GM19023 (cell line): Measurements from ENCODE around the gene THSD1.

Experiments
- ATAC-seq: cut with Tn5 transposase; IDR thresholded peaks from one replicate; pipeline ENCODE4 v1.9.1; 2021; ENCODE audit warnings: mild to moderate bottlenecking, moderate library complexity; ENCODE audit not compliant: unreplicated experiment

Gene THSD1, protein sequence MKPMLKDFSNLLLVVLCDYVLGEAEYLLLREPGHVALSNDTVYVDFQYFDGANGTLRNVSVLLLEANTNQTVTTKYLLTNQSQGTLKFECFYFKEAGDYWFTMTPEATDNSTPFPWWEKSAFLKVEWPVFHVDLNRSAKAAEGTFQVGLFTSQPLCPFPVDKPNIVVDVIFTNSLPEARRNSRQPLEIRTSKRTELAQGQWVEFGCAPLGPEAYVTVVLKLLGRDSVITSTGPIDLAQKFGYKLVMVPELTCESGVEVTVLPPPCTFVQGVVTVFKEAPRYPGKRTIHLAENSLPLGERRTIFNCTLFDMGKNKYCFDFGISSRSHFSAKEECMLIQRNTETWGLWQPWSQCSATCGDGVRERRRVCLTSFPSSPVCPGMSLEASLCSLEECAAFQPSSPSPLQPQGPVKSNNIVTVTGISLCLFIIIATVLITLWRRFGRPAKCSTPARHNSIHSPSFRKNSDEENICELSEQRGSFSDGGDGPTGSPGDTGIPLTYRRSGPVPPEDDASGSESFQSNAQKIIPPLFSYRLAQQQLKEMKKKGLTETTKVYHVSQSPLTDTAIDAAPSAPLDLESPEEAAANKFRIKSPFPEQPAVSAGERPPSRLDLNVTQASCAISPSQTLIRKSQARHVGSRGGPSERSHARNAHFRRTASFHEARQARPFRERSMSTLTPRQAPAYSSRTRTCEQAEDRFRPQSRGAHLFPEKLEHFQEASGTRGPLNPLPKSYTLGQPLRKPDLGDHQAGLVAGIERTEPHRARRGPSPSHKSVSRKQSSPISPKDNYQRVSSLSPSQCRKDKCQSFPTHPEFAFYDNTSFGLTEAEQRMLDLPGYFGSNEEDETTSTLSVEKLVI

DNA sequence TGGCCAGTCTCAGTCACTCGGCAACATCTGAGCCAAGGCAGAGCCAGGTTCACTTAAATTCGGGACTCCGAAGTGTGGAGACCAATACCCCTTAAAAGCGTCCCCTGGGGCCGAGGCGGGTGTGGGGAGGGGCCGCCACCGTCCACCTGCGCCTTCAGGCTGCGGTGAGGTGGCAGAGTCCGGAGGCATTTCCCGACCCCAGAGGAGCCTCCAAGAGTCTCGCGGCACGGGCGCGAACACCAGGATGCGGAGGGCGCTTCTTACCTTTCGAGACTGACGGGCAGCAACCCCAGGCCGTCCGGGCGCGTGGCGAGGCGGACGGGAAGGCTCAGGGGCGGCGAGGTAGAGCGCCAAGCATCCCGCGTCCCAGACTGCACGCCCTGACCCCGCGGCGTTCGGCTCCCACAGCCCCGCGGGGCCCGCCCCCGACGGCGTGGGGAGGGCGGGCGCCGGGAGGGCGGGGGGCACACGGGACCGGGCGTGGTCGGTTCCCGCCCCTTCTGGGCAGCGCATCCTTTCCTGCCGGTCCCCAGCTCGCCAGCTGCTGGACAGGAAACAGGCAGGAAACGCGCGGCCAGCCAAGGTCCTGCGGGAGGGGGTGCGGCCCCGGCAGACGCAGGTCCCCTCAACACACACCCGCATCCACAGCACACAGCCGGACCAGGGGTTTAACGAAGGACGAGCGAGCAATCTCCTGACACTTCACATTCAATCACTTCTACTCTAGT is at the start of gene THSD1:
Gene THSD1 (minus strand): TSS at position 406 of the 728 bp plus-strand sequence. CDS start 3,572 bp downstream, outside the sequence.
- ATAC-seq, result peak; percentile 68

DNA sequence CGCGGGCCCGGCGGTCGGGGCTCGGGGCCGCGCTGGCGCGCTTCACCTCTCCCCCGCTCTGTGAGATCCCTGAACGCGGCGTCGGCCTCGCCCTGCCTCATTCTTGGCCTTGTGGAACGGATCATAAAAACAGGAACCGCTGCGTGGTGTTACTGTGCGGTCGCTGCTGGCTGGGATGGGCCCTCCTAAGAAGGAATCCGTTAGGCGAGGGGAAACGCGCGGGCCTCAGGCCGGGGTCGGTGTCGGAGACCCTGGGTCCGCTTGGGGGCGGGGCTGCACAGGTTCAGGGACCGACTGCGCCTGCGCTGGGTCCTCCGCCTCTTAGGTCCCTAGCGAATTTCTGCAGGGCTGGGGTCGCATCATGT is 49.7 kb upstream of the THSD1 start:
- ATAC-seq, result peak; percentile 40

DNA sequence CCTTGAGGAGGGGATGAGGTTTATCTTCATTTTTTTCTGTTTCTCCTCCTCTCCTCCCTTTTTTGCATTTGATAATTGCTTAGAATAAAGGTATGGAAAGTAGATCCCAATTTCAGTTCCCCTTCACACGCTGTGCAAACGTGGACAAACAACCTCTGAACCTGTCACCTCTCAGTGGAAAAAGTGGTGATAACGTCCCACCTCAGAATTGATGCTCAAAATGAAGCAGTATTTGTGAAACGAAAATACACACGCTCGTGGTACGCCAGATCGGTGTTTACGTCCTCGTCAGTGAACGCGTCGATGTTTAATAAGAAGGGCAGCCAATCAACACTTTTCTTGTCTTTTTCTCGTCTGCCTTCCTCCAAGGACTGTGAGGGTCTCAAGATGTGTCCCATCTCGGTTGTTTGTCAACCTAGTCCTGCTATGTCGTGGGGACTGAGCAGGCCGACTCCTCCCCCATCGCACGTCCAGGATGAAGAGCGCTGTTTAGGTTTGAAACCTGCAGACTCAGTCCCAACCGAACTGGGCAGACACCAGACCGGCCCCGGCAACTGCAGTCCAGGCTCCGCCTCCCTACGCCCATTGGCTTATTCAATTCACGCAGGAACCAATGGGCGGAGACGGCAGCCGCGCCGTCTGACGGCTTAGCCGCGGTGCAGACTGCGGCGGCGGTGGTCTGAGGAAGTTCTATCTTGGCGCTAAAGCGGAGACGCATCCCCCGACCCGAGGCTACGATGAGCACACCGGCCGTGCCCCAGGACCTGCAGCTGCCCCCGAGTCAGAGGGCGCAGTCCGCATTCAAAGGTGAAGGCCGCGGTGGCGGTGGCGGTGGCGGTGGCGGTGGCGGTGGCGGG is 49.1 kb upstream of the THSD1 start, which contains the start of gene CKAP2:
Gene CKAP2 (plus strand): TSS at position 659 of the 857 bp plus-strand sequence. CDS start 79 bp downstream, at position 738.
- ATAC-seq, result peak; percentile 77

DNA sequence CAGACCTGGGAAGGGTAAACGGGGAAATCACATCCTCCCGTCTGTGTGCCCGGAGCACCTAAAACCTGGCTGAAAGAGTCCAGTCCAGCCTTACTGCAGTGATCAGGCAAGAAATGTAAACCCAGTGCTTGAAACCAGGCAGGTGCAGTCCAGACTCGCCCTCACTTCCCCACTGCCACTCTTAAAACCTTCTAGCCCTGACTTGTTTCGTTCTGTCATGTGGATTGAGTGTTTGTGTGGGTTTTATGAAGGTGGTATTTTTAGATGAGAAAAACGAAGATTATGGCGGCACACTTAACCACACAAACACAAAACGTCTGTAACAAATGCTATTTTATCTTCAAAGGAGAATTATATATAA is 48.5 kb upstream of the THSD1 start:
- peak; percentile 17 for ATAC-seq

DNA sequence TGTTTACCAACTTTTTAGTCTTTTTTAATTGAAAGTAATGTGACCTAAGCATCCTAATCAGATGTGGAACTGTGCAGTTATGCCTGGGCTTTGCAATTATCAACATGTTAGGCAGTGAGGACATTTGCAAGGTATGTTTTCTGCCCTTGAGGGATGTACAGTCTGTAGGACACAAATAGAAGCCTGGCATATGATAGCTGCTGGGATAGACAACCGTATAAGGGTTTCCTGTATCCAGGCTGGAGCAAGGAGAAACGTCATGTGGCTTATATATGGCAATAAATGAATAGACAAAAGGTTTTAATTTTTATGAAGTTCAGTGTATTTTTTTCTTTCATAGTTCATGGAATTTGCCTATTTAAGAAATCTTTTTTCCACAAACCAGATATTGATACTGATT is 46.5 kb upstream of the THSD1 start:
- no peak for ATAC-seq

DNA sequence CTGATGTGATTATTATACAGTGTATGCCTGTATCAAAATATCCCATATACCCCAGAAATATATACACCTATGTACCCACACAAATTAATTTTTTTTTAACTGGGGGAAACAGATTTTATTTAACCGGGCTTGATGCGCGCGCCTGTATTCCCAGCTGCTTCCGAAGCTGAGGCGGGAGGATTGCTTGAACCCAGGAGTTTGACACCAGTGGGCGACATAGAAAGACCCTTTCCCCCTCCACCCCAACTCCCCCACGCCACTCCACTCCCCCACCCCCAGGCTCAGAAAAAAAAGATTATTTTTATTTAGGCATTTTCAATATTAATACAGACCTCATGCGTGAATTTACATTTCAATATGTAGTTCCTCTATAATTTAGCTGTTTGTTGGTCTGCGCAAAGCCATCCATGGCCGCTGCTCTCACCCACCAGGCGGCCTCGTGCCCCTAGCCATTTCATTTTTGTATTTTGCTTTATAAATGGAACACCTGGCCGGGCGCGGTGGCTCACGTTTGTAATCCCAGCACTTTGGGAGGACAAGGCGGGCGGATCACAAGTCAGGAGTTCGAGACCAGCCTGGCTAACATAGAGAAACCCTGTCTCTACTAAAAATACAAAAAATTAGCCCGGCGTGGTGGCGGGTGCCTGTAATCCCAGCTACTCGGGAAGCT is 45.3 kb upstream of the THSD1 start:
- no peak for ATAC-seq

DNA sequence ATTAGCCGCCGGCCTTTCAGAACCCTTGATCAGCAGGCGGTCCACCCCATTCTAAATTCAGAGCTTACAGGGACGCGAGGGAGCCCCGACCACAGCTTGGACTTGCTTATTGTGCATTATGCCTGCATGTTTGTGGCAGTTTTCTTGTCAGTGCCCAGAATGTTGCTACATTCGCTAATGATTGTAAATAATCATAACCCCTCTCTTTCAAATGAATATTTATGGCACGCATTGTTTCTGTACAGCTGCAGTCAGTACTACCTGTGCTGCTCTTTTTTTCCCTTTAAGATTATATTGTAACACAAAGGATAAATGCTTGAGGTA is 44.8 kb upstream of the THSD1 start:
- ATAC-seq, result no peak

DNA sequence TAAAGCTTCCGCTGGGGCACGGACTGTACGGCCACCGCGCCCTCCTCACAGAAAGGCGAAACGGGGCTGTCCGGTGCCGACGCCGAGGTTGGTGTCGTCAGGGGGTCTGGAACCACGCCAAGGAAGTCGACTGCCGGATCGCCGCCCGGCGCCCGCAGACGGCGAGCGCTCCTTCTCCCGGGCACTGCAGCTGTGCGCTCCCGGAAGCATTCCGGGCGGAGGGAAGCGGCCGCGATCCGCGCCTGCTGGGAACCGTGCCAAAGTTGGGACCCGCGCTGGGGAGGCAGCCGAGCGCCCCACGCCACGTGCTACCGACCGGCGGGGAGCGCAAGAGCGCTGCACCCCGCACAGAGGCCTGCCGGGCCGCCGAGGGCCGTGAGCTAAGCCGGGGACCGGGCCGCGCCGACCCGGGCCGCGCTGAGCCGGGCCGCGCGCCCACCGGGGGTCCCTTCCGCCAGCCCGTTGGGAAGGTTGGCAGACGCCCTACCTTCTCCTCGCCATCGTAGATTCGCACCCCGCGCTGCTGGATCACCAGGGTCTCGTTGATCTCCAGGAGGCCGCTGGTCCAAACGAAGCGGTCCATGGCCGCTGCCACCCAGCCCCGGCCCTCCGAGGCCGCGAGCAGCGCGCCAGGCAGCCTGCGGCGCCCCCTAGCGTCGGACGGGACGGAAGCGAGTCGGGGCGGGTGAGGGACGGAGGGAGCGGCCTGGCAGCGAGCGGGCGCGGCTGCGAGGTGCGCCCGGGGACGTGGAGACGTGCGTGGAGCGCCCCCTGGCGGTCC is 44.2 kb upstream of the THSD1 start, which contains the start of gene VPS36:
Gene VPS36 (minus strand): TSS at position 623 of the 781 bp plus-strand sequence. CDS start 40 bp downstream, at position 583.
- peak; percentile 67 for ATAC-seq

DNA sequence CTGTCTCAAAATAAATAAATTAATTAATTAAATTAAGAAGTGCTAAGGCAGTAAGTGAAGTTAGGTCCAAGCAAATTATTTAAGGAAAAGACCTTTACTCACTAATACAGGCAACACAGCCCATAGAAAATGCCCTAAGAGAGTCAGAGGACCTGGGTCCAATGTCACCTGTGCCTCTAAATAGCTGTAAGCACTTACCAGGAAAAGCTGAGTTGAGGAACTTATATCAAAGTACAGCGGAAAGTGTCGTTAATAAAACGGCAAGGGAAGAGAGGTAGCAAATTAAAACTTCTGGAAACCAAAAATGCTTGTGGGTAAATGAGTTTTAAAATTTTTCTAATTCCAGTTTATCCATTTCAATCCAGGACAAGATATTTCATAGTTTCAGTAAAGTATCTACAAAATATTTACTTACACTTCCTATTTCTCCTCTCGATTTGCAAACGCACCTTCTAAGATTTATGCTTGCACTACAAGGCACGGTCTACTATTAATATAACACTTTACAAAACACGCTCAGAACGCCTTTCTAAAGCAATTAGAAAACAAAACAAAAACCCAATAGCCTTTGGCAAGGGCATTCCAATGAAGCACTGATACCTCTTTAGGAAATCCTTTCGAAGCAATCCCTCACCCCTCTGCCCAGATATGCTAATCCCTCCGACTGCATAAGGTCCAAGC is 43.5 kb upstream of the THSD1 start:
- ATAC-seq, result no peak

DNA sequence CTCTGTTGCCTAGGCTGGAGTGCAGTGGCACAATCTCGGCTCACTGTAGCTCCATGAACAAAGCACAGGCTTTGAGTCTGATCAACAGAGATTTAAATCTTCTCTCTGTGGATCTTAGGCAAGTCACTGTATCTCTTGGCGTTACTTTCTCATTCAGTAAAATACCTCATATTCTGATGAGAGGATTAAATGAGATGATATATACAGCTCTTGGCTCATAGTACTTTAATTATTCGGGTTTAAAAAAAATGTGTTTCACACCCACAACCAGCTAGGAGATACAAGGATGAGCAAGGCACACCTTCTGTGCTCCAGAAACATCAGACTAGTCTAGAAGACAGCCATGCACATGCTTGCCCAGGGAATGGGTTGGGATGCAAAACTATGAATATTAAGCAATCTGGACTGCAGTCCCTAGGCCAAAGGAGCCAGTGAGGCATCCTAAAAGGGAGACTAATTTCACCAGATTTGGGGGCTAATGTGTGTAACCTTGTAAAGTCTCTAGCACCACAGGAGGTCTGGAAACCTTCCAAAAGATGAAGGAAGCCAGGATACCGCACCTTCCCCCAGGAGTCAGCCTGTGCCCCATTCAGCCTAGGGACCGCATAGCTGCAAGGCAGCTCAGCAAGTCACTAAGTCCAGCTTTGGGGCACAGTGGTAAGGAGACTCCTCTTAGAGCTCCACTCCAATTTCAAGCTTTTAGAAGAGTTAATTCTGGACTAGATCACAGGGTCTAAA is 42.0 kb upstream of the THSD1 start:
- ATAC-seq, result no peak

DNA sequence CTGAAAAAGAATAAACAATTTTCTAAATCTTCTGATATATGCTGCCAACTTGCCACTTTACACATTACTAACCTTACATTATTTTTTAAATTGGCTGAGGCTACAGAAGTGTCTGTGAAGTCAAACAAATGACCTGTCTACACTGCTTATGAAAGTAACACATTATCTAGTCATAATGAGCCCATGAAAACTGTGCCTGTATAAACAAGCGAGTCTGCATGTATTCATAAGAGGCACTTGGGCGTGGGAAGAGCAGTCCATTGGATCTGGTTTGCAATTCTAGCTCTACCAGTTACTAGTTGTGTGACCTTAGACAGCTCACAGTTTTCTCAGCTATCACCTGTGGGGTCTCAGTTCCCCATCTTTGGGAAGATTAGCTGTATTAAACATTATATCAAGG is 41.4 kb upstream of the THSD1 start:
- ATAC-seq, result no peak

DNA sequence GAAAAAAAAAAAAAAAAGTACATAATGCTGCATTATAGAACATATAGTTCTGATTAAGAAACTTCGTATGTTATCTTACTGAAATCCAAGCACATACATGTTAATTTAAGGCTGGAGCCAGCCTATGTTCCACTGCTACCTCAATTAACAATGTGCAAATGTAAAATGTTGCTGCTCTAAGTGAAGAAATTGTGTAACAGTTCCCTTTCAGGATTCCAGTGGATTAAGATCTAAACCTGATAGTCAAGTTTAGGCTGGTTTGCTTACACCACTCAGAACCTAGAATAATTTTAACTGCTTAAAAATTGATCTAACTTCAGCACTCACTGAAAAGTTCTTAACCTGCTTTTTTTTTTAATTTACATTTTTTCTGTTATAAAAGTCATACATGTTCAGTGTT is 40.3 kb upstream of the THSD1 start:
- ATAC-seq, result no peak

DNA sequence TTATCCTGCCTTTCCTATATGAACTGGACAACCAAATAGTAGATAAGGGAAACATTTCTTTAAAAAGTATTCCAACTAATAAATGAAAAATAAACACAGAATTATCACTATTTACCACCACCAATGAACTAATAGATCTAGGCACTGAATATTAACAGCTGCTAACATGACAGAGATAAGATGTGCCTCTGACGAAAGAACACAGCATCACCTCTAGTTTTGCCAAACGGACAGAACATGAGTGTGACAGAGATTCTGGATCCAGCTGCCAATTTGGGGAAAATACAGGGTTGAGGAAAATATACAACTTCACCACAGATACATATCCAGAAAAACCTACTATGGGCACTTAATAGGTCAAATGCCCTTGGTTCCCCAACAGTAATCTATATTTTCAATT is 26.5 kb upstream of the THSD1 start:
- no peak for ATAC-seq

DNA sequence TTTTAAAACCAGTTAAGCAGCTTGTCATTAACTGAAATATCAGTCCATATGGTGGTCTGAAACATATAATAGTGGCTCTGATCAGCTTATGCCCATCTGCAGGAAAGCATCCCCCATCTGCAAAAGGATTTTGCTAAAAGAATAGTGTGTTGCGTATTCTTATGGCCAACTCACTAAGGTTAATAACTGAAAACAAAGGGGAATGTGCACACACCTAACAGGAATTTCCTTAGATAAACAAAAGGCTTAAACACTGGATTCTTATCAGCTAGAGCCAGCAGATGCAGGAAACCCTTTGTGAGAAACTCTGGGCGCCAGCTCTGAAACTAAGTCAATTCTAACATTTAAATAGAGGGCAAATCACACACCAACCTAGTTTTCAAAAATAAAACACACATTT is 22.3 kb upstream of the THSD1 start:
- ATAC-seq, result no peak

DNA sequence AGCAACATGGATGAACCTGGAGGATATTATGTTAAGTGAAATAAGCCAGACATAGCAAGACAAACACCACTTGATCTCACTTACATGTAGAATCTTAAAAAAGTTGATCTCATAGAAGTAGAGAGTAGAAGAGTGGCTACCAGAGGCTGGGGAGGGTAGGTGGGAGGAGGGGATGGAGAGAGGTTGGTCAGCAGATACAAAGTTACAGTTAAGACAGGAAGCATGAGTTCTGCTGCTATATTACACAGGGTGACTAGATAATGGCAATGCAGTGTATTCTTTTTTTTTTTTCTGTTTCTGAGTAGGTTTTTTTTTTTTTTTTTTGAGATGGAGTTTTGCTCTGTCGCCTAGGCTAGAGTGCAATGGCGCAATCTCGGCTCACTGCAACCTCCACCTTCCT is 15.2 kb upstream of the THSD1 start:
- ATAC-seq, result no peak

DNA sequence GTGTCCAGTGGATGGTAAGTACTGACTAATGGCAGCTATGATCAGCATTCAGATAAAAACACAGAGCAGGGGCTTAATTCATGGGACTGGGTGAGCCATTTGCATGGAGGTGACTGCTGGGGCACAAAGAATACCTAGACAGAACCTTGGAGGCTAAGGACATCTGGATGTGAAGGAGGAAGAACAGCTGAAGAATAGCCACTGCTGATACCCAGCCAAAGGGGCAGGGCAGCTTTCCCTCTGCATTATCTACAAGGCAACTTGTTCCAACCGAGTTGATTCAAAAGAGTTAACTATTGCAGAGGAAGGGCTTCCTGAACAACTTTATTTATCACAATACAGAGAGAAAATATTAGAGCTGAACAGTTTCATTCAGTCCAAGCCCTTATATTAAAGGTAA is 13.1 kb upstream of the THSD1 start:
- no peak for ATAC-seq

DNA sequence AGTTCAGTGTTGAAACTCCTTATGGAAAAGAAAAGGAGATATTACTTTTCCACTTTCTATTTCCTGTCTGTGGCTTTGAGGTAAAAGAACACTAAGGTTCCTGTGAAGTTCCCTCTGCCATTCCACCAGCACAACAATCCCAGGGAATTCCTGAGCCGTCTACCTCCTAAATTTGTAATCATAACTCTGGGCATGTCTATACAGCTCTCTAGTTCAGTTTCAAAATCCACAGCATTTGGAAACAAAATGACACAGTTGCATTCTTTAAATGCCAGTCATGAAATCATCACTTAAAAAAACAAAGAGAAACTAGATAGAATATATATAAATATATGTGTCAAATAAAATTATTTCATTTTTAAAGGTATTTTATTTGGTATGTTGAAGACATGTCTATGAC is 9.0 kb upstream of the THSD1 start:
- ATAC-seq, result no peak

DNA sequence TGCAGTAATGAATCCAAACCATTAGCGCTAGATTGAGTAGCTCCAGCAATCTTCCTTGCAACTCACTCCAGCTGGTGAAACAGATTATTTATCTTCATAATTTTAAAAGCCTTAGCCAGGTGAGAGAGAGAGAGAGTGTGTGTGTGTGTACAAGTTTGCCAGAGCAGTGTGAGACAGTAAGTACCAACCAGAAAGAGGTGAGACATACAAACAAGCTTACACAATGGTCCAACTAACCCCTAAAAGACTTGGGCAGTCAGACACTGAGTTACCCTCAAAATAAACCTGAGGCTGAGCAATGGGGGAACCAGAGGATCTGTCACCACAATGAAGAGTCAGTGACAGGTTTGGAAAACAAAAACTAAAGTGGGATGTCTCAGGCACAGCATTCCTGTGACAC is 8.1 kb upstream of the THSD1 start:
- ATAC-seq, result no peak
